HG03097 (cell line): ENCODE data around the gene SMURF1.

ENCODE experiments used
- ATAC-seq: cut with Tn5 transposase; IDR thresholded peaks from one replicate; pipeline ENCODE4 v1.9.1; 2021; ENCODE audit not compliant: unreplicated experiment, low FRiP score

The SMURF1 gene

GRCh38 chr7:98995523-98996149, 148.3 kb downstream of the SMURF1 start:
- no peak for ATAC-seq

GRCh38 chr7:98995111-98995510, 148.8 kb downstream of the SMURF1 start:
- no peak for ATAC-seq

GRCh38 chr7:98994046-98994944, 149.6 kb downstream of the SMURF1 start:
- ATAC-seq = no peak

- no peak for ATAC-seq
These were observed 150.6 kb downstream of the SMURF1 start for GRCh38 chr7:98993024-98993897.

GRCh38 chr7:98992076-98992475, 151.8 kb downstream of the SMURF1 start:
- ATAC-seq = no peak

GRCh38 chr7:98991141-98991540, 152.8 kb downstream of the SMURF1 start:
- ATAC-seq = no peak

- no peak for ATAC-seq
These were observed 153.6 kb downstream of the SMURF1 start for GRCh38 chr7:98990356-98990755.

- no peak for ATAC-seq
These were observed 155.3 kb downstream of the SMURF1 start for GRCh38 chr7:98988641-98989040.

GRCh38 chr7:98985945-98986344, 158.0 kb downstream of the SMURF1 start:
- ATAC-seq = no peak

- no peak for ATAC-seq
These were observed 158.5 kb downstream of the SMURF1 start for GRCh38 chr7:98985406-98985805.

GRCh38 chr7:98984126-98984525, 159.8 kb downstream of the SMURF1 start:
- no peak for ATAC-seq

GRCh38 chr7:98982686-98983085, 161.2 kb downstream of the SMURF1 start:
- ATAC-seq = no peak

- no peak for ATAC-seq
These were observed 162.2 kb downstream of the SMURF1 start for GRCh38 chr7:98981701-98982100.

- ATAC-seq = no peak
These were observed 165.2 kb downstream of the SMURF1 start for GRCh38 chr7:98978672-98979071.
